NCI-H345 (cell line): ENCODE measurements around the gene ALPL.

Source experiments
- DNase-seq: peaks from one replicate; lab custom pipeline; 2025; lab: John Stamatoyannopoulos, UW

ALPL gene

GRCh38 chr1:21598904-21599303 is 89.7 kb downstream of the ALPL start:
- no peak for DNase-seq

GRCh38 chr1:21599402-21599801 is 90.2 kb downstream of the ALPL start:
- DNase-seq = no peak

- no peak for DNase-seq
Measured at GRCh38 chr1:21601278-21602048, 92.2 kb downstream of the ALPL start.

- DNase-seq = no peak
Measured at GRCh38 chr1:21603177-21604138, 94.2 kb downstream of the ALPL start.

GRCh38 chr1:21604208-21604957 is 95.2 kb downstream of the ALPL start:
- DNase-seq = no peak

GRCh38 chr1:21605012-21605715 is 95.9 kb downstream of the ALPL start:
- no peak for DNase-seq

- no peak for DNase-seq
Measured at GRCh38 chr1:21605964-21606705, 96.9 kb downstream of the ALPL start.

- DNase-seq = no peak
Measured at GRCh38 chr1:21607549-21608529, 98.6 kb downstream of the ALPL start.

GRCh38 chr1:21608798-21609197 is 99.6 kb downstream of the ALPL start:
- DNase-seq = no peak

- DNase-seq = no peak
Measured at GRCh38 chr1:21610027-21610426, 100.8 kb downstream of the ALPL start.

- no peak for DNase-seq
Measured at GRCh38 chr1:21610989-21611785, 102.0 kb downstream of the ALPL start.

- DNase-seq = no peak
Measured at GRCh38 chr1:21612057-21612456, 102.8 kb downstream of the ALPL start.

- no peak for DNase-seq
Measured at GRCh38 chr1:21613072-21613867, 104.0 kb downstream of the ALPL start.

GRCh38 chr1:21614419-21615115 is 105.3 kb downstream of the ALPL start:
- no peak for DNase-seq

GRCh38 chr1:21616372-21616771 is 107.1 kb downstream of the ALPL start:
- DNase-seq = no peak

GRCh38 chr1:21617126-21617738 is 108.0 kb downstream of the ALPL start:
- no peak for DNase-seq

- DNase-seq = no peak
Measured at GRCh38 chr1:21618059-21618458, 108.8 kb downstream of the ALPL start.
